ENCODE data around the gene NME7. TPM values are rescaled to one million over a fixed set of nuclear protein-coding genes. Genes with fewer than 3 reads are reported as not detected.
"Not testable (repeated sequence)": the region's sequence is repeated elsewhere in the genome, so short reads cannot be mapped to it uniquely, and the experiment has no call there.

The NME7 gene, protein sequence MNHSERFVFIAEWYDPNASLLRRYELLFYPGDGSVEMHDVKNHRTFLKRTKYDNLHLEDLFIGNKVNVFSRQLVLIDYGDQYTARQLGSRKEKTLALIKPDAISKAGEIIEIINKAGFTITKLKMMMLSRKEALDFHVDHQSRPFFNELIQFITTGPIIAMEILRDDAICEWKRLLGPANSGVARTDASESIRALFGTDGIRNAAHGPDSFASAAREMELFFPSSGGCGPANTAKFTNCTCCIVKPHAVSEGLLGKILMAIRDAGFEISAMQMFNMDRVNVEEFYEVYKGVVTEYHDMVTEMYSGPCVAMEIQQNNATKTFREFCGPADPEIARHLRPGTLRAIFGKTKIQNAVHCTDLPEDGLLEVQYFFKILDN
- total RNA-seq (2022) (36.5 and 46.8 TPM in 2 replicates), Bru-seq, nascent RNA (percentile 88 among the genes with signal in this experiment), BruChase-seq, experiment 1, labeled RNA remaining after a 6-hour chase (percentile 67 among the genes with signal in this experiment), BruChase-seq, experiment 2, labeled RNA remaining after a 2-hour chase (percentile 73 among the genes with signal in this experiment)
- long read RNA-seq, full-length matches to known transcripts: 105 of 133 reads
- long read RNA-seq, partial matches to known transcripts: 4 of 133 reads
- long read RNA-seq, other reads (novel, unspliced or antisense): 24 of 133 reads

DNA sequence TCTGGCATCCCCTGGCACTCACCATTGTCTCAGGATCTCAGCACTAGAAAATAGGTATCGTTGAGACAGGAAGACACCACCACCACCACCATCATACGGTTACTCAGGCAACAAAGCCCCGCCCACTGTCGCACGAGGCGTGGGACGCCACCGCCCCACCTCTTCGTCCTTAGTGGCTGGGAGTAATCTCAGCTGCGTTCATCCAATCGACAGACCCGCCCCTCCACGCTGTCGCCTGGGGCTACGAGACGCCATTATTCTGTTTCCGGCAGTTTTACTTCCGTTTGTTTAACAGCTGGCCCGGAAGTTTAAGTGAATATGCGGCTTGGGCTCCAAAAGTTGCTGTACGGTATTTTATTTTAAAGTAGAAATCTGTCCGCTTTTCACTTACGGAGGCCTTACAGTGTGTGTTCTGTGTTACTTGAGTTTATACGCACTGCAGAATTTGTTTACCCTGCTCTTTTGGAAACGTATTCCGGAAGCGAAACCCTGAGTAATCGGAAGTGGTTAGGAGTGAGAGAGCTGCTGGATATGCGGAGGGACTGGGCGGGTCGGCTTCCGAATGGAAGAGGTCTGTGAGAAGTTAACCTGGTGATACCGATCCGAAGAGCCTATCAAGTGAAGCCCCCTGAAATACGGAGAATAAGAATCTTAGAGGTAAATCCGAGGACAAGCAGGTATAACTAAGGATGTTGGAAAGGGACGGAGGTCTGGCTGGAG is at the start of gene NME7, which contains the start of gene BLZF1:
TSS of gene NME7 (minus strand) at position 112 of the 720 bp plus-strand sequence. CDS start at position 25, 87 bp downstream.
TSS of gene BLZF1 (plus strand) at position 510 of the 720 bp plus-strand sequence. CDS start 1,328 bp downstream, outside the sequence.
- ChIA-PET POLR2A (interaction anchor here (0.6 to 4.0 kb wide), 43 partner anchors 10 to 1432 kb away, joined by 3 to 51 read pairs (median 5); partner anchors contain the start of genes ATP1B1, DCAF6, METTL18 and MPC2), CTCF (interaction anchor here (0.6 to 3.5 kb wide), 17 partner anchors 9 to 1134 kb away, joined by 3 to 16 read pairs (median 4); a partner anchor contains a TSS)
- BruUV-seq (replicated peaks): no TSS peak

DNA sequence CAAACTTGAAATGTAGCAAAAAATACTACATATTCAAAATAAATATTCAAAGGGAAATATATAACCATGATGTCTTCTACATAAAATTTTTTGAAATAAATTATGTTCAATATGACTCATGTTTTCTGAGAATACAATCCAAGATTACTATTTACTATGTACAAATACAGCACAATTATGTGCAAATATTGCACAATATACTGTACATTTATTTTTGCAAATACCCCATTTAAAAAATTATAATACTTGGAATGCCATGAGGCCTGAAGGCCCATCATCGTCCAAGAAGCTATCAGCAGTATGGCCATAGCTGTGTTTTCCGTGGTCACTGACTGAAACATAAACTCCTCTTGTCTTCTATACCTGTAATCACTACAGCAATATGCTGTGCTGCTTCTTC is 47.4 kb upstream of the NME7 start:
- intact Hi-C loops (cut with micrococcal nuclease): no loop called here
- Mint-ChIP-seq H3K36me3 (ENCODE audit: insufficient read depth, unreplicated experiment) (no peaks in the 10 kb centered on the region), H3K27ac (ENCODE audit: low read depth, unreplicated experiment) (no peak overlapping the region), H3K4me1 (ENCODE audit: insufficient read depth, unreplicated experiment) (no peaks in the 10 kb centered on the region), H3K27me3 (ENCODE audit: insufficient read depth, unreplicated experiment) (peaks cover 11% of the 10 kb centered on the region), H3K4me3 (ENCODE audit: unreplicated experiment) (no peak overlapping the region), H3K9me3 (ENCODE audit: unreplicated experiment) (peaks cover 13% of the 10 kb centered on the region)
- DNase-seq (ENCODE audit: unreplicated experiment): no peak
- BruUV-seq (replicated peaks): no TSS peak
- ChIA-PET CTCF (interaction anchor here (0.7 kb wide), 1 partner anchor 290 kb away, joined by 3 read pairs; no protein-coding TSS in a partner anchor), POLR2A (no interaction called here)
- TF ChIP-seq, protein P1, sequence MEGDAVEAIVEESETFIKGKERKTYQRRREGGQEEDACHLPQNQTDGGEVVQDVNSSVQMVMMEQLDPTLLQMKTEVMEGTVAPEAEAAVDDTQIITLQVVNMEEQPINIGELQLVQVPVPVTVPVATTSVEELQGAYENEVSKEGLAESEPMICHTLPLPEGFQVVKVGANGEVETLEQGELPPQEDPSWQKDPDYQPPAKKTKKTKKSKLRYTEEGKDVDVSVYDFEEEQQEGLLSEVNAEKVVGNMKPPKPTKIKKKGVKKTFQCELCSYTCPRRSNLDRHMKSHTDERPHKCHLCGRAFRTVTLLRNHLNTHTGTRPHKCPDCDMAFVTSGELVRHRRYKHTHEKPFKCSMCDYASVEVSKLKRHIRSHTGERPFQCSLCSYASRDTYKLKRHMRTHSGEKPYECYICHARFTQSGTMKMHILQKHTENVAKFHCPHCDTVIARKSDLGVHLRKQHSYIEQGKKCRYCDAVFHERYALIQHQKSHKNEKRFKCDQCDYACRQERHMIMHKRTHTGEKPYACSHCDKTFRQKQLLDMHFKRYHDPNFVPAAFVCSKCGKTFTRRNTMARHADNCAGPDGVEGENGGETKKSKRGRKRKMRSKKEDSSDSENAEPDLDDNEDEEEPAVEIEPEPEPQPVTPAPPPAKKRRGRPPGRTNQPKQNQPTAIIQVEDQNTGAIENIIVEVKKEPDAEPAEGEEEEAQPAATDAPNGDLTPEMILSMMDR (IDR thresholded peaks at IDR 0.05; ENCODE audit: unreplicated experiment): no peak

More for the DNA sequence above, at the start of gene NME7, which contains the start of gene BLZF1:
- no peak within 1 kb of the TSS for H3K4me3 Mint-ChIP-seq (ENCODE audit: unreplicated experiment)
- H3K4me1 Mint-ChIP-seq (ENCODE audit: insufficient read depth, unreplicated experiment): peaks cover 24% of the 10 kb centered on the region
- no peaks in the 10 kb centered on the region for H3K27me3 Mint-ChIP-seq (ENCODE audit: insufficient read depth, unreplicated experiment)
- TF ChIP-seq, protein P1 (IDR thresholded peaks at IDR 0.05; ENCODE audit: unreplicated experiment): no peak
- peaks cover 20% of the 10 kb centered on the region for H3K36me3 Mint-ChIP-seq (ENCODE audit: insufficient read depth, unreplicated experiment)
- intact Hi-C loops (cut with micrococcal nuclease): loop anchor here (1.0 to 10.0 kb wide), 6 partner anchors 117 to 731 kb away; partner anchors contain the start of genes METTL18 and SLC19A2
- no peak within 1 kb of the TSS for H3K27ac Mint-ChIP-seq (ENCODE audit: low read depth, unreplicated experiment)
- no peaks in the 10 kb centered on the region for H3K9me3 Mint-ChIP-seq (ENCODE audit: unreplicated experiment)
- peak; percentile 99 for DNase-seq (ENCODE audit: unreplicated experiment)

DNA sequence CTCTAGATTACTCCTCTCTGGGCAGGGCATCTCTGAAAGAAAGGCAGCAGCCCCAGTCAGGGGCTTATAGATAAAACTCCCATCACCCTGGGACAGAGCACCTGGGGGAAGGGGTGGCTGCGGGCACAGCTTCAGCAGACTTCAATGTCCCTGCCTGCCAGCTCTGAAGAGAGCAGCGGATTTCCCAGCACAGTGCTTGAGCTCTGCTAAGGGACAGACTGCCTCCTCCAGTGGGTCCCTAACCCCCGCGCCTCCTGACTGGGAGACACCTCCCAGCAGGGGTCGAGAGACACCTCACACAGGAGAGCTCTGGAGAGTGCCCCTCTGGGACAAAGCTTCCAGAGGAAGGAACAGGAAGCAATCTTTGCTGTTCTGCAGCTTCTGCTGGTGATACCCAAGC is 40.7 kb upstream of the NME7 start:
- CTCF ChIA-PET: interaction anchor here (0.7 to 1.1 kb wide), 2 partner anchors 9 to 141 kb away, joined by 4 read pairs; no protein-coding TSS in a partner anchor
- DNase-seq (ENCODE audit: unreplicated experiment); H3K36me3 Mint-ChIP-seq (ENCODE audit: insufficient read depth, unreplicated experiment); H3K4me1 Mint-ChIP-seq (ENCODE audit: insufficient read depth, unreplicated experiment); intact Hi-C loops (cut with micrococcal nuclease); H3K27me3 Mint-ChIP-seq (ENCODE audit: insufficient read depth, unreplicated experiment); H3K4me3 Mint-ChIP-seq (ENCODE audit: unreplicated experiment); POLR2A ChIA-PET; BruUV-seq (replicated peaks); H3K27ac Mint-ChIP-seq (ENCODE audit: low read depth, unreplicated experiment): not testable (repeated sequence)
- H3K9me3 Mint-ChIP-seq (ENCODE audit: unreplicated experiment): peaks cover 33% of the 10 kb centered on the region

DNA sequence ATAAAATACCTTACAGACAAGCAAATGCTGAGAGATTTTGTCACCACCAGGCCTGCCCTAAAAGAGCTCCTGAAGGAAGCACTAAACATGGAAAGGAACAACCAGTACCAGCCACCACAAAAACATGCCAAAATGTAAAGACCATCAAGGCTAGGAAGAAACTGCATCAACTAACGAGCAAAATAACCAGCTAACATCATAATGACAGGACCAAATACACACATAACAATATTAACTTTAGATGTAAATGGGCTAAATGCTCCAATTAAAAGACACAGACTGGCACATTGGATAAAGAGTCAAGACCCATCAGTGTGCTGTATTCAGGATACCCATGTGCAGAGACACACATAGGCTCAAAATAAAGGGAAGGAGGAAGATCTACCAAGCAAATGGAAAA is 35.0 kb upstream of the NME7 start:
- H3K27ac Mint-ChIP-seq (ENCODE audit: low read depth, unreplicated experiment); H3K36me3 Mint-ChIP-seq (ENCODE audit: insufficient read depth, unreplicated experiment); intact Hi-C loops (cut with micrococcal nuclease); CTCF ChIA-PET; BruUV-seq (replicated peaks); H3K4me1 Mint-ChIP-seq (ENCODE audit: insufficient read depth, unreplicated experiment); H3K27me3 Mint-ChIP-seq (ENCODE audit: insufficient read depth, unreplicated experiment); DNase-seq (ENCODE audit: unreplicated experiment); H3K4me3 Mint-ChIP-seq (ENCODE audit: unreplicated experiment); POLR2A ChIA-PET: not testable (repeated sequence)
- peaks cover 35% of the 10 kb centered on the region for H3K9me3 Mint-ChIP-seq (ENCODE audit: unreplicated experiment)

Data from MCF 10A (cell line).